HG02885 (cell line): ENCODE results near the gene SLC30A5.

Experiments
- ATAC-seq: cut with Tn5 transposase; IDR thresholded peaks from one replicate; pipeline ENCODE4 v1.9.1; 2021; ENCODE audit warnings: mild to moderate bottlenecking; ENCODE audit not compliant: unreplicated experiment, poor library complexity

Gene SLC30A5

GRCh38 chr5:69160651-69161050, 66.8 kb downstream of the SLC30A5 start:
- ATAC-seq: no peak

- peak; percentile 99 for ATAC-seq
These were observed 73.1 kb downstream of the SLC30A5 start, which contains the start of gene CCNB1 for GRCh38 chr5:69166686-69167492. Gene CCNB1, plus strand, starts transcription at chr5:69167150. Its CDS starts 113 bp downstream, at chr5:69167263.

GRCh38 chr5:69167493-69167855, 73.7 kb downstream of the SLC30A5 start:
- no peak for ATAC-seq

- ATAC-seq: no peak
These were observed 74.1 kb downstream of the SLC30A5 start for GRCh38 chr5:69167929-69168328.

GRCh38 chr5:69170495-69170894, 76.7 kb downstream of the SLC30A5 start:
- ATAC-seq: no peak

- ATAC-seq: no peak
These were observed 77.2 kb downstream of the SLC30A5 start for GRCh38 chr5:69170969-69171368.
